ENCODE data around the gene PITPNC1. TPM values are rescaled to one million over a fixed set of nuclear protein-coding genes. Genes with fewer than 3 reads are reported as not detected.
A peak's percentile ranks its signal among the peaks of the same experiment; 100 is the strongest.

The PITPNC1 gene
- total RNA-seq, 1 donor from 2014 or later, result 21.5 TPM

DNA sequence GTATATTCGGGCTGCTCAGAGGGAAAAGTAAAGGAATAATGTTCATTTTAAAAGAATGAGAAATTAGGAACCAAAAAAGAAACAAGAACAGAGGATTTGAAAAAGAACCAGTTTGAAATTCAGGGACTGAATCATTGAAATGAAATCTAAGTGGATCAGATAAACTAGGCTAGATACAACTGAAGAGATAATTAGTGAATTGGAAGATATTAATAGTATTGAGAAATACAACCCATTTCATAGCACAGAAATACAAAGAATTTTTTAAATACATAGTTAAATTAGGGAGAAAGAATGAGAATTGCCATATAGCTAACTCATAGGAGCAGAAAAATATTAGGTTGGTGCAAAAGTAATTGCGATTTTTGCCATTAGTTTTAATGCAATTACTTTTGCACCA lies 223.3 kb downstream of the PITPNC1 start:
- no peak overlapping the region for H3K4me3 Mint-ChIP-seq
- DNase-seq (ENCODE audit: low read depth, low spot score), result no peak
- no peak overlapping the region for H3K27ac Mint-ChIP-seq (ENCODE audit: unreplicated experiment)

GRCh38 chr17:67601897-67602296 lies 224.8 kb downstream of the PITPNC1 start:
- H3K4me3 Mint-ChIP-seq, result no peak overlapping the region
- H3K36me3 Mint-ChIP-seq (ENCODE audit: low read depth), result peaks cover 9% of the 10 kb centered on the region
- DNase-seq (ENCODE audit: low read depth, low spot score), result no peak
- H3K9me3 Mint-ChIP-seq, result peaks cover 15% of the 10 kb centered on the region
- peaks cover 3% of the 10 kb centered on the region for H3K4me1 Mint-ChIP-seq
- no peaks in the 10 kb centered on the region for H3K27me3 Mint-ChIP-seq (ENCODE audit: low read depth)
- H3K27ac Mint-ChIP-seq (ENCODE audit: unreplicated experiment), result peak overlapping the region; percentile 16
- no peak for TF ChIP-seq CTCF (conservative IDR thresholded peaks at IDR 0.05)

More for the DNA sequence above, 223.3 kb downstream of the PITPNC1 start:
- TF ChIP-seq CTCF (conservative IDR thresholded peaks at IDR 0.05), result no peak
- Mint-ChIP-seq H3K36me3 (ENCODE audit: low read depth) (peaks cover 9% of the 10 kb centered on the region), H3K4me1 (peaks cover 12% of the 10 kb centered on the region), H3K27me3 (ENCODE audit: low read depth) (no peaks in the 10 kb centered on the region), H3K9me3 (peaks cover 15% of the 10 kb centered on the region)

GRCh38 chr17:67602444-67602843 lies 225.4 kb downstream of the PITPNC1 start:
- Mint-ChIP-seq H3K36me3 (ENCODE audit: low read depth) (peaks cover 9% of the 10 kb centered on the region), H3K27ac (ENCODE audit: unreplicated experiment) (no peak overlapping the region), H3K9me3 (peaks cover 15% of the 10 kb centered on the region), H3K4me1 (peaks cover 3% of the 10 kb centered on the region), H3K4me3 (no peak overlapping the region), H3K27me3 (ENCODE audit: low read depth) (no peaks in the 10 kb centered on the region)
- no peak for DNase-seq (ENCODE audit: low read depth, low spot score)
- no peak for TF ChIP-seq CTCF (conservative IDR thresholded peaks at IDR 0.05)

GRCh38 chr17:67602974-67603373 lies 225.9 kb downstream of the PITPNC1 start:
- H3K9me3 Mint-ChIP-seq, result peaks cover 15% of the 10 kb centered on the region
- TF ChIP-seq CTCF (conservative IDR thresholded peaks at IDR 0.05), result peak; percentile 64
- no peak overlapping the region for H3K4me3 Mint-ChIP-seq
- peaks cover 9% of the 10 kb centered on the region for H3K36me3 Mint-ChIP-seq (ENCODE audit: low read depth)
- H3K27me3 Mint-ChIP-seq (ENCODE audit: low read depth), result no peaks in the 10 kb centered on the region
- H3K27ac Mint-ChIP-seq (ENCODE audit: unreplicated experiment), result no peak overlapping the region
- DNase-seq (ENCODE audit: low read depth, low spot score), result no peak
- H3K4me1 Mint-ChIP-seq, result peaks cover 3% of the 10 kb centered on the region

DNA sequence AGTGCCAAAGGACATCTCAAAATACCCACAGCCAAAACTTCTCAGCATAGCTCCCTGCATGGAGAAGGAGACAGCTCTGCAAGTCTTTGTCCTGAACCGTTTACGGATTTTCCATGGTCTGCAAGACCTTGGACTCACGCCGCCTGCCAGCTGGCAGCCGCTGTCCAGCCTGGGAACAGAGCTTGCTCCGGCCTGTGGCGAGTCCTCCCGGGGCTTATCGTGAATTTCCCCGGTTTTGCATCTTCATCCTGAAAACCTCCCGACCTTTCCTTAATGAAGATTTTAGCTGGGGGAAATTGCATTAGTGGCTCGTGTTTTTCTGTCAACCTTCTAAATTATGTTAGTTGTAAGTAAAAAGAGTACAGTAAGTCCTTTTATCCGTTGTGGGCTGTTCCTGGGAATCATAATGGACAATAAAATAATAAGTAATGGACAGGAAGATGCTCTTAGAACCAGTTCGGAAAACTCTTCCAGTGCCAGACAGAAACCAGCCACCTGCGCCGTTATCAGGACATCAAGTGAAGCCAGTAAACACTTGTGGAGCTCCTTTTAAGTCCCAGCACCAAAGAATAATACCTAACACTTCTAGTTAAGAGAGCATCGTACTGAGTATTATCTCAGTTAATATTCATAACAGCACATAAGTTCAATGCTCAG lies 228.3 kb downstream of the PITPNC1 start:
- no peak overlapping the region for H3K27ac Mint-ChIP-seq (ENCODE audit: unreplicated experiment)

More for the DNA sequence above, 228.3 kb downstream of the PITPNC1 start:
- H3K4me1 Mint-ChIP-seq, result peaks cover 8% of the 10 kb centered on the region
- no peaks in the 10 kb centered on the region for H3K27me3 Mint-ChIP-seq (ENCODE audit: low read depth)
- DNase-seq (ENCODE audit: low read depth, low spot score), result no peak
- TF ChIP-seq CTCF (conservative IDR thresholded peaks at IDR 0.05), result no peak
- peaks cover 5% of the 10 kb centered on the region for H3K9me3 Mint-ChIP-seq
- peaks cover under 1% of the 10 kb centered on the region for H3K36me3 Mint-ChIP-seq (ENCODE audit: low read depth)
- H3K4me3 Mint-ChIP-seq, result no peak overlapping the region

Data from neural crest cell (in vitro differentiated cells).